GM15510 (cell line): ENCODE measurements around the gene SLFN5.

ENCODE experiments used
- POLR2A ChIP-seq: IDR thresholded peaks from 3 replicates; pipeline ENCODE4 v1.6.1; 2011; ENCODE audit warnings: borderline replicate concordance; ENCODE audit not compliant: insufficient read length; ENCODE audit errors: extremely low read depth

The SLFN5 gene

DNA sequence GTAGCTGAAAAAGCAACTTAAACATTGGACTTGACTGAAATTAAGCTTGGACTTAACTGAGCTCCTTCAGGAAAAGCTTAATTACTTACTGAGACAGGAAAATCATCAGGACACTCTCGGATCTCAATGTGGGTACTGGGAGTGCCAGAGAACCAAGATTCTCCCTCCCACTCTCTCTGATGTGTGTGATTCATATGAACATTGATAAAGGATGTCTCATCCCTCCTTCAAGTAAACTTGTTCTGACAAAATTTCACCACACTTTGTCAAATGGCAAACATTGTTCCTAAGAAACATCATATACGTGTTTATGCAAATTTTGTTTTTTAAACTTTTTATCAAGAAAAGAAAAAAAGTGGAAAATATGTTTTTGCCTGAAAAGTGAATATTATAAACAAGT lies 4.1 kb upstream of the SLFN5 start:
- no peak for TF ChIP-seq POLR2A

DNA sequence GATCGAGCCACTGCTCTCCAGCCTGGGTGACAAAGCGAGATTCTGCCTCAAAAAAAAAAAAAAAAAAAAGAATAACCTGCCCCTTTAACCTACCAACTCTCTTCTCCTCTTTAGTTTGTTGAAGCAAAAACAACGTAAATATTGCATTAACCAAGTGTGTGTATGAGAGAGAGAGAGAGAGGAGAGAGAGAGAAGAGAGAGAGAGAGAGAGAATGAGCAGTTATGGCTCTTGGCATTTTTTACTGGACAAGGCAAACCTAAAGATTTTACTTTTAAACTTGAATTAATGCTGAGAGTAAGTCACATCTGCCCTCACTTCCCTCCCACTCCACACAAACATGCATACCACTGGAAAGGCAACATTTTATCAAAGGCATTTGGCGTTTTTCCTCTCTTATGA lies 3.0 kb upstream of the SLFN5 start:
- TF ChIP-seq POLR2A, result no peak

DNA sequence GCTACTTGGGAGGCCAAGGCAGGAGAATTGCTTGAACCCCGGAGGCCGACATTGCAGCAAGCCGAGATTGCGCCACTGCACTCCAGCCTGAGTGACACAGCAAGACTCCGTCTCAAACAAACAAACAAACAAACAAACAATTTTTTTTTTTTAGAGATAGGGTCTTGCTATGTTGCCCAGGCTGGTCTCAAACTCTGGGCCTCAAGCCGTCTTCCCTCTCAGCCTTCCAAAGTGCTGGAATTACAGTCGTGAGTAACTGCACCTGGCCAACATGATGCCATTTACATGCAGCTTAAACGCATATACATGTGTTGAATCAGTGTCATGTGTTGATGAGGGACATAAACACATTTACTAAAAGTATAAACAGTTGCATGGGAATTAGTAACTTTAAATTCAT lies 2.0 kb upstream of the SLFN5 start:
- no peak for TF ChIP-seq POLR2A

DNA sequence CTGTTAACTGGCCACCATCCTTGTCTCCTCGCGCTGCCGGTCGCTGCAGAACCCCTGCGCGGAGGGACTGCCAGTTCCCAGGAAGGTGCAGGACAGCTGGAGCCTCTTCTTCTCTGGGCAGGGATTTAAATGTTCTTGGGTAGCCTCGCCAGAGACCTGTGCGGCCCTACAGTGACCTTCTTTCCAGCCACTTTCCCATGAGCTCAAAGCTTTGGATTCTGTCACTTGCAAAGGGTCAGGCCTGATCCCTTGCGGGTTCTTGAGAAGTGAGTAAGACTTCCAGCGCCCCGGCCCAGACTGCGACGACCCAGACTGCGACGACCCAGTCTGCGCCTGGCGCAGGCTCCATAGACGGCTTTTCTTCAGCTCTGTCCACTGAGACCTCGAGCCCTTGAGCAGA lies 1.4 kb upstream of the SLFN5 start:
- no peak for TF ChIP-seq POLR2A

DNA sequence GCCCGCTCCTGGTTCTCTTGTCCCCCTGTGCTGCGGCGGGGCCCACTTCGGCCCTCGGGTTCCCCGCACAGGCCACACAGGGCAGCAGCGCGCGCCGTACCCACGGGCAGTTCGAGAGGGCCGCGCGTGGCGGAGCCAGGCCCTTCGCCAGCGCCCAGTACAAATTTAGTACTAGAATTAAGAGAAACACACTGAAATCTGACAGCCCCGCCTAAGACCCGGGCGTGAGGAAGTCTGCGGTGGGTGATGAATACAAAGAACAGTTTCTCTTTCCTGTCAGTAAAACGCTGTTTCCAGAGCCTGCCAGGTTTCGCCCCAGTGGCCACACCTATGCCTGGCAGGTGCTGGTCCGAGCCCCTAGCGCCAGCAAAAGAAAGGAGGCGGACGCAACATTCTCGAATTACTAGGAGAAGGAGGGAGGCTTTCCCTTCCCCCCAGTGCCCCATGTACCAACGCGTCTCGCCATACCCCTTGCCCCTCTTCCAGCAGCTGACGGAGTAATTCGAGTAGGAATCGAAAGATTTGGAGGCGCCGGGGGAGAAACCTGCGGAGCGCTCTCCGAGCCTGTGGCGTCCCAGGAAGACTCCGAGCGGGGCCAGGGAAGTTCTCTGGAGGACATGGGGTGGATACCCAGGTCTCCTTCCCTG lies 591 bp upstream of the SLFN5 start:
- TF ChIP-seq POLR2A, result no peak

DNA sequence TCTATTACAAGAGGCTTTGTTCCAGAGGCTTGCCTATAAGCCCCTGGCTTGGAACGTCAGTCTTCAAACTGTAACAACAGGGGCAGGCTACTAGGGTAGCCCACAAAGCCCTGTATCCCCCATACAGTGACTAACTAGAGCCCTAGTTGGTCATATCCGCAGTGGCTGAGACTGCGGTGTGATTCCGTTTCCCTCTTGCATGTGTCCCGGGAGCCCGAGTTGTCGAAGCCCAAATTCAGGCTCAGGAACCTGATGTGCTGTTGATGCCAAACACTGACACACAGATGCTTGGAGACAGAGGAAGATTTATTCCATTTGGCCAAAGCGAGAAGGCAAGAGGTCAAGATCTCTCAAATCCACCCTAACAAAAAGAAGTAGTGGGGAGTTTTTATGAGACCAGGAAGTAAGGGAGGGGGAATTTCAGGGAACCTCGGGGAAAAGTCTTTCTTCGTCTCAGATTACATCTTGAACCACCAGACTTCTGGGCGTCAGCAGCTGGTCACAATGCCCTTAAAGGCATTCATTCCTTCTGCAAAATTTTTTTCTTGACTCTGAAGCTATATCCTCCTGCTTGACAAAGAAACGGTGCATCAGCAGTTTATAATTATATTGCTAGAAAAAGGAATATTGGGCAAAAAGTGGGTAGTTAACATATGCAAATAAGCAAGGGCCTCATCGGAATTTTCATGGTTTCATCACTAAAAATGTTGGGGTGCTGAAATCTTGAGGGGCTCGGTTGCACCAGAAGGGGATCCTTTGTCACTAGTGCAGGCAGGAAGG lies 879 bp downstream of the SLFN5 start:
- no peak for TF ChIP-seq POLR2A

DNA sequence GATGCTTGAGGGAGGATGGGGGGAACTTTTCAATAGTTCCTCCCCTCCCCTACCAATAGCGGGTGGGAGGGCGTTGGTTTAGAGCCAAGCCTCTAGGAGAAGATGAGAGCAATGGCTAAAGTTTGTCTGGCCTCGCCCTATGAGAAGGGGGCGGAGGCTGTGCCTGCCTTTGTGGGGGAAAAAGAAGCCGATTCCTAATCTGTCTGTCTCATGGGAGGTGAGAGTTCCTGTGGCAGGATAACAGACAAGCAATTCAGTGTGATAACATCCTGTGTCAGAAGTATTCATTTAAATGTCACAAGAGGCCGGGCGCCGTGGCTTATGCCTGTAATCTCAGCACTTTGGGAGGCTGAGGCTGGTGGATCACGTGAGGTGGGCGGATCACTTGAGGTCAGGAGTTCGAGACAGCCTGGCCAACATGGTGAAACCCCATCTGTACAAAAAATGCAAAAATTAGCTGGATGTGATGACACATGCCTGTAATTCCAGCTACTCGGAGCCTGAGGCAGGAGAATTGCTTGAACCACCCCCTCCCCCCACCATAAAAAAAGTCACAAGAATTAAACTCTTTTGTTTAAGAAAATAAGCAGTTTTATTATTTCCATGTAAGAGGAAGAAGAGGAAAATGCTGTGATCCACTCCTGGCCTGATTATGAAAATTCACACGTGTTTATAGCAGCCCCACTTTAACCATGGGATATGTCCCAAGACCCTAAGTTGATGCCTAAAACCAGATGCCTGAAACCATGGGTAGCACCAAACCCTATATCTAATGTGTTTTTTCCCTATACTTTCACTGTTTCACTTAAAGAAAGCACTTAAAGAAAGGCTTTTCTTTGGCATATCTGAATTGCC lies 1.7 kb downstream of the SLFN5 start:
- no peak for TF ChIP-seq POLR2A

DNA sequence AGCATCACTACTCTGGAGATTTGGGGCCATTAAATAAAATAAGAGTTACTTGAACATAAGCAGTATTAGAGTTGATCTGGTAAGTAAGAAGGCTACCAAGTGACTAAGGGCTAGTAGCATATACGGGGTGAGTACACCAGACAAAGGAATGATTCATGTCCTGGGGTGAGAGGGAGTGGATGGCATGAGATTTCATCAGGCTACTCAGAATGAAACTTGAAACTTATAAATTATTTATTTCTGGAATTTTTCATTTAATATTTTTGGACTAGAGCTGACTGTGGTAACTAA lies 2.3 kb downstream of the SLFN5 start:
- no peak for TF ChIP-seq POLR2A

DNA sequence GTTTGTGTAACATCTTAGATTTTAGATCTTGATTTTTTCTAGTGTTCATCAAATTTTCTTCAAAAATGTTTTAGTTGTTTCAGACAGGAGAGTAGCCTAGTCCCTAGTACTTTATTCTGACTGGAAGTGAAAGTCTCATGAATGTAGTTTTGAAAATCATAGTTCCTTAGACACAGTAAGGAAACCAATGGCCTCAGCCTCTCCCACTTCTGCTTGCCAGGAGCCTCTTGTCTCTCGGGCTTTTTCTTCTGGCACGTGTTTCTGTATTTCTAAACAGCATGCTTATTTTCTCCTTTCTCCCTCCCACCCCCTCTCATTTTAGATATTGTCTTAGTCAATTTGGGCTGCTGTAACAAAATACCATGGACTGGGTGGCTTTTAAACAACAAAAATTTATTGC lies 9.8 kb downstream of the SLFN5 start:
- TF ChIP-seq POLR2A, result no peak

DNA sequence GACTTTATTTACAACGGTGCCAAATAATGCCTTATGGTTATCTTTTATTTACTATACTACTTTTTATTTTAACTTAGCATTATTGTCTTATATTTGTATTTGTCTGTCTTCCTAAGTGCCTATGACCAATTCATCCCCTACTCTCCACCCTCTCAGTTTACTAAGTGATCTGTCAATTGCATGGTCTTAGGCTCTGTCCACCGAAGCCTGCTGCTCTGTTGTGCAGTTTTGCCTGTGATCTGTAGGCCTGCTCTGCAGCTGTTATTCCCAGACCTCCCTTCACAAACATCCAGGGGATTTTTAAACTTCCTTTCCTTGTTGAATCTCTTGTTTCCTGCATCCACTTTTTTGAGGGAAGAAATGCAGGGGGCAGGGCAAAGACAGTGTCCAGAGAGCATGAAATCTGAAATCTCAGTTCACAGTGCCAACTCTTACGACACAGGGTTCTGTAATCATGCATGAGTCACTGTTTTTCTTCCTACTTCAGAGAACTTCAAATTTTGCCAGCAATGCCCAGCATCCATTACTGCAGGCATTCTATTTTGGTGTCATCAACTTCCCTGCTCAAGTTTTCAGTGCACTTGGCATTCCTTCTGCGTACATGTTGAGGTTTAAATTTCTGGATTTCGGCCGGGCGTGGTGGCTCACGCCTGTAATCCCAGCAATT lies 11.4 kb downstream of the SLFN5 start:
- no peak for TF ChIP-seq POLR2A

DNA sequence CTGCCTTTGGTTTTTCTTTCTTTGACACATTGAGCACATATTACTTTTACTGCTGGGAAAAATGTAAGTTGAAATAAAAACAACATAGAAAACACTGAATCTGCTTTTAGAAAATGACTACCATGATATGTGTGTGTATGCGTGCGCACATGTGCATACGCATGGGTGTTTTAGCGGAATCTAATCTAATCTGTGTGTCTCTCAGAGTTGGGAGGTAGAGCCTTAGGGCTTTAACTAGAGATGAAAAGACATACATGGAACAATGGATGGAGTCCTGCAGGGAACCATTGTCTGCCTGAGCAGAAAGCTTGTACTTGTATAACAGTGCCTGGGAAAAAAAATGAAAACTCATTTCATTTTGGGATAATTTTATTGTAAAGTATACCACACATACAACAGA lies 12.4 kb downstream of the SLFN5 start:
- TF ChIP-seq POLR2A, result no peak

DNA sequence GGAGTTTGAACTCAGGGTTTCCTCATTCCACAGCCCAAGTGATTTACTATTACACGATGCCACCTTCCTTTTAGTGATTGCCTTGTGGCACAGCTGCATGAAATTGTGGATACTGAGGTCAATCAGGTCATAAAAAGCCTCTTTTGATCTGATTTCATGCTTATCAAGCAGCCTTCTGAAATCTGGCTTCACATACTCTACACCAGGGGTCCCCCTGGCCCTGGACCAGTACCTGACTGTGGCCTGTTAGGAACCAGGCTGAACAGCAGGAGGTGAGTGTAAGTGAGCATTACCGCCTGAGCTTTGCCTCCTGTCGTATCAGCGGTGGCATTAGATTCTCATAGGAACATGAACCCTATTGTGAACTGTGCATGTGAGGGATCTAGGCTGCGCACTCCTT lies 13.8 kb downstream of the SLFN5 start:
- TF ChIP-seq POLR2A, result no peak

DNA sequence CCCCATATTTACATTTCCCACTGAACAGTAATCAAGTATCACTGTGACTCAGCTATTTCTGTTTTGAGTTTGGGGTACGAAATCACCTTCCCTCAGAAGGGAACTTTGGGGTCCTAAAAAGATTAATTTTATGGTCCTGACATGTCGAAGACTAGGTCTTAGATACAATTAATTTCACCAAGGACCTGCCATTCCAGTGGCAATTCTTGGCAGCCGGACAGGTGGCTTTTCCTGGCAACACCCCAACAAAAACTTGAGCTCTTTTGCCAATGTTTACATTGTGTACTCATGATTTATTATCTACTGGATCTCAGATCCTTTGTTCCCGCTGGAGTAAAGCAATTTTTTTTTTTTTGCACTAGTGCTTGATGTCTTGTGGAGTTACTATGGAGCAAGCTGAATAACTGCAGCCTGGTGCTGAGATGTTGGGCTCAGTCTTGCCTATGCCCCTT lies 14.4 kb downstream of the SLFN5 start:
- no peak for TF ChIP-seq POLR2A

DNA sequence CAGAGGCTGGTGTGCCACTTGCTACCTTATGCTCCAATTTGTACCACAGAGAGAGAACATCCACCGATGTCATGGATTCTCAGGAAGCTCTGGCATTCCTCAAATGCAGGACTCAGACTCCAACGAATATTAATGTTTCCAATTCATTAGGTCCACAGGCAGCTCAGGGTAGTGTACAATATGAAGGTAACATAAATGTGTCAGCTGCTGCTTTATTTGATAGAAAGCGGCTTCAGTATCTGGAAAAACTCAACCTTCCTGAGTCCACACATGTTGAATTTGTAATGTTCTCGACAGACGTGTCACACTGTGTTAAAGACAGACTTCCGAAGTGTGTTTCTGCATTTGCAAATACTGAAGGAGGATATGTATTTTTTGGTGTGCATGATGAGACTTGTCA lies 16.1 kb downstream of the SLFN5 start:
- TF ChIP-seq POLR2A, result no peak

DNA sequence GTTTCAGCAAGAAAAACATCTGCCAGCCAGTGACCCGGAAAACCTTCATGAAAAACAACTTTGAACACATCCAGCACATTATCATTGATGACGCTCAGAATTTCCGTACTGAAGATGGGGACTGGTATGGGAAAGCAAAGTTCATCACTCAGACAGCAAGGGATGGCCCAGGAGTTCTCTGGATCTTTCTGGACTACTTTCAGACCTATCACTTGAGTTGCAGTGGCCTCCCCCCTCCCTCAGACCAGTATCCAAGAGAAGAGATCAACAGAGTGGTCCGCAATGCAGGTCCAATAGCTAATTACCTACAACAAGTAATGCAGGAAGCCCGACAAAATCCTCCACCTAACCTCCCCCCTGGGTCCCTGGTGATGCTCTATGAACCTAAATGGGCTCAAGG lies 22.2 kb downstream of the SLFN5 start:
- no peak for TF ChIP-seq POLR2A
